GM12878 (cell line): ENCODE data around the gene CLEC19A. TPM values are rescaled to one million over a fixed set of nuclear protein-coding genes. Genes with fewer than 3 reads are reported as not detected.

Experiments used
- ATAC-seq: fragments of 200-7000 bp; cut with Tn5 transposase; 3 replicates; pipeline ENCODE4 v1.9.1; 2020; ENCODE audit warnings: mild to moderate bottlenecking, moderate library complexity
- BruUV-seq: library from RNA; stranded (reverse); fragments of 400-500 nt; replicated peaks from 2 replicates; lab custom pipeline; 2021; lab: Mats Ljungman, UMichigan
- CTCF ChIA-PET: fragments of 300-600 bp; sonication (Branson Sonifier 250); formaldehyde crosslinking; extraction: SDS; loops from one replicate; lab custom pipeline; 2021; ENCODE audit warnings: inconsistent platforms; lab: Yijun Ruan, JAX
- POLR2A ChIA-PET: fragments of 350-600 bp; formaldehyde crosslinking; extraction: SDS; loops from one replicate; lab custom pipeline; 2021; ENCODE audit warnings: inconsistent platforms; lab: Charles Lee
- RAD21 ChIA-PET: fragments of 300-600 bp; sonication (Branson Sonifier 250); formaldehyde crosslinking; loops from one replicate; lab custom pipeline; 2023; ENCODE audit warnings: antibody characterized with exemption; ENCODE audit not compliant: unreplicated experiment; lab: Charles Lee
- SMC1A ChIA-PET: fragments of 300-600 bp; sonication (Branson Sonifier 250); formaldehyde crosslinking; loops from one replicate; lab custom pipeline; 2023; ENCODE audit not compliant: unreplicated experiment, uncharacterized antibody; lab: Charles Lee
- DNase-seq: peaks from one replicate; pipeline ENCODE4 v3.0.0-alpha.2; 2011; ENCODE audit warnings: low read depth, low spot score
- FAIRE-seq: peaks from 3 replicates; lab custom pipeline; 2011; peaks lifted over from hg19 to GRCh38; lab: Jason Lieb, UNC
- H2AFZ ChIP-seq: 2 replicates; pipeline ENCODE4 v1.6.0; 2011; ENCODE audit warnings: low read depth, low read length, control low read depth; ENCODE audit not compliant: control insufficient read depth
- H3K27ac ChIP-seq: 2 replicates; pipeline ENCODE4 v1.5.1; 2011; ENCODE audit warnings: control low read depth; ENCODE audit not compliant: control insufficient read depth, insufficient read depth
- H3K27me3 ChIP-seq, 2 experiments: replicated peaks in 1 of 2; 2 replicates each; pipeline versions ENCODE4 v1.6.0 to v1.6.1; 2011; ENCODE audit warnings: low read length in 1 of 2; ENCODE audit not compliant: control insufficient read depth in 2 of 2, insufficient read depth in 2 of 2
- H3K36me3 ChIP-seq, 2 experiments: 2 replicates each; pipeline ENCODE4 v1.5.1; 2011; ENCODE audit warnings: low read length in 1 of 2; ENCODE audit not compliant: control insufficient read depth in 2 of 2, insufficient read depth in 2 of 2
- H3K4me1 ChIP-seq: 2 replicates; pipeline ENCODE4 v1.6.1; 2011; ENCODE audit warnings: mild to moderate bottlenecking, low read length, moderate library complexity, mixed read lengths; ENCODE audit not compliant: control insufficient read depth, insufficient read depth
- H3K4me2 ChIP-seq: 2 replicates; pipeline ENCODE4 v1.6.0; 2011; ENCODE audit warnings: control low read depth; ENCODE audit not compliant: control insufficient read depth, insufficient read depth
- H3K4me3 ChIP-seq: fragments of 200-600 bp; sonication (generic); 2 replicates; pipeline ENCODE4 v1.5.1; 2016
- H3K79me2 ChIP-seq: 2 replicates; pipeline ENCODE4 v1.6.0; 2011; ENCODE audit warnings: low read length; ENCODE audit not compliant: control insufficient read depth, insufficient read depth
- H3K9ac ChIP-seq: 2 replicates; pipeline ENCODE4 v1.8.0; 2011; ENCODE audit warnings: low read length, control low read depth, mixed read lengths; ENCODE audit not compliant: control insufficient read depth, insufficient read depth
- H3K9me3 ChIP-seq: replicated peaks from 3 replicates; pipeline ENCODE4 v1.5.1; 2011; ENCODE audit warnings: mild to moderate bottlenecking, low read length; ENCODE audit not compliant: control insufficient read depth, insufficient read depth
- H4K20me1 ChIP-seq: 2 replicates; pipeline ENCODE4 v1.6.0; 2011; ENCODE audit not compliant: control insufficient read depth, insufficient read depth
- MXI1 ChIP-seq: fragments of 150-350 bp; IDR thresholded peaks from 2 replicates; pipeline ENCODE4 v1.6.1; 2011; ENCODE audit warnings: low read depth, mild to moderate bottlenecking, inconsistent platforms, low read length, improper control_type of control experiment
- NRF1 ChIP-seq: conservative IDR thresholded peaks from 2 replicates; pipeline ENCODE4 v1.6.1; 2011; ENCODE audit warnings: mild to moderate bottlenecking, low read depth, low read length, improper control_type of control experiment
- YBX1 ChIP-seq: fragments of 450-650 bp; IDR thresholded peaks from 2 replicates; pipeline ENCODE4 v1.6.1; 2016; ENCODE audit warnings: antibody characterized with exemption
- ZNF622 ChIP-seq: fragments of 450-650 bp; IDR thresholded peaks from 2 replicates; pipeline ENCODE4 v1.6.1; 2017; ENCODE audit warnings: mild to moderate bottlenecking, inconsistent platforms
- ZSCAN29 ChIP-seq: fragments of 450-650 bp; IDR thresholded peaks from 2 replicates; pipeline ENCODE4 v1.6.1; 2017; ENCODE audit warnings: mild to moderate bottlenecking, moderate library complexity
- WGBS: methylation state at CpG from one replicate; pipeline ENCODE4 v1.1.6; 2016; ENCODE audit warnings: low lambda C conversion rate; ENCODE audit not compliant: insufficient replicate concordance, insufficient coverage; ENCODE audit errors: missing lambda C conversion rate; 5-methylcytosine and 5-hydroxymethylcytosine counted together
- in situ Hi-C: fragments of 300-500 bp; cut with MboI; formaldehyde crosslinking; loops from 9 replicates; pipeline ENCODE4 v1.14.3; 2018; ENCODE audit warnings: mixed read lengths
- intact Hi-C: fragments of 100-400 bp; cut with micrococcal nuclease; formaldehyde crosslinking; loops from one replicate; pipeline ENCODE4 v1.14.2; 2022; ENCODE audit not compliant: unreplicated experiment
- polyA plus RNA-seq, 11 experiments: library from polyadenylated mRNA; depleted of rRNA in 4 of 11; unstranded in 6 of 11; stranded (reverse) in 5 of 11; fragments of >200 nt; fragmentation: Nextera tagmentation in 4 of 11; fragmentation: Illumina TruSeq in 1 of 11; extraction: Ambion mirVana in 4 of 11; extraction: Trizol in 1 of 11; gene quantifications; 1 replicate in 1 of 11; 2 replicates in 10 of 11; pipeline versions ENCODE4 v1.2.1 to v1.2.3, GENCODE V29; 2011 to 2016; ENCODE audit warnings: inconsistent platforms in 2 of 11, missing spikeins in 2 of 11, low read depth in 1 of 11
- total RNA-seq, 4 experiments: library from RNA; depleted of rRNA in 3 of 4; stranded (reverse); fragments of >200 nt in 3 of 4; fragmentation: Illumina TruSeq in 1 of 4; extraction: Trizol in 1 of 4; gene quantifications; 2 replicates each; pipeline versions ENCODE4 v1.2.1 to v1.2.3, GENCODE V29; 2013 to 2021
- TF ChIP-seq, protein P1 (sequence below): fragments of 450-650 bp; IDR thresholded peaks from 2 replicates; pipeline ENCODE4 v1.6.1; 2017; ENCODE audit warnings: low read depth, mild to moderate bottlenecking, moderate library complexity

The CLEC19A gene
- total and polyA plus RNA-seq, 10 of the 15 experiments (the other 5 are each of a cell fraction or from before 2014, with no cell fraction given), result 0.03 TPM; not detected in 8

- TF ChIP-seq NRF1 (no peak), ZNF622 (no peak), ZSCAN29 (no peak), MXI1 (no peak), YBX1 (no peak)
- TF ChIP-seq, protein P1, sequence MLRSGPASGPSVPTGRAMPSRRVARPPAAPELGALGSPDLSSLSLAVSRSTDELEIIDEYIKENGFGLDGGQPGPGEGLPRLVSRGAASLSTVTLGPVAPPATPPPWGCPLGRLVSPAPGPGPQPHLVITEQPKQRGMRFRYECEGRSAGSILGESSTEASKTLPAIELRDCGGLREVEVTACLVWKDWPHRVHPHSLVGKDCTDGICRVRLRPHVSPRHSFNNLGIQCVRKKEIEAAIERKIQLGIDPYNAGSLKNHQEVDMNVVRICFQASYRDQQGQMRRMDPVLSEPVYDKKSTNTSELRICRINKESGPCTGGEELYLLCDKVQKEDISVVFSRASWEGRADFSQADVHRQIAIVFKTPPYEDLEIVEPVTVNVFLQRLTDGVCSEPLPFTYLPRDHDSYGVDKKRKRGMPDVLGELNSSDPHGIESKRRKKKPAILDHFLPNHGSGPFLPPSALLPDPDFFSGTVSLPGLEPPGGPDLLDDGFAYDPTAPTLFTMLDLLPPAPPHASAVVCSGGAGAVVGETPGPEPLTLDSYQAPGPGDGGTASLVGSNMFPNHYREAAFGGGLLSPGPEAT, result no peak
- TF ChIP-seq, all 136 proteins: peak for 0
- in situ Hi-C loops, result no loop called here
- FAIRE-seq, result no peak
These were observed 22.9 kb downstream of the CLEC19A start for GRCh38 chr16:19308392-19308791.

More at GRCh38 chr16:19308392-19308791, 22.9 kb downstream of the CLEC19A start:
- H3K79me2 ChIP-seq, result no peaks in the 10 kb centered on the region
- DNase-seq (no peak), ATAC-seq (no peak)
- 0% methylated on average over 1 of the region's 1 CpG for WGBS
- BruUV-seq, result no TSS peak
- ChIA-PET RAD21 (interaction anchor here (0.6 kb wide), 1 partner anchor 223 kb away, joined by 3 read pairs; no protein-coding TSS in a partner anchor), SMC1A (interaction anchor here (0.7 kb wide), 1 partner anchor 46 kb away, joined by 3 read pairs; no protein-coding TSS in a partner anchor), POLR2A (no interaction called here), CTCF (interaction anchor here (0.7 to 0.9 kb wide), 2 partner anchors 129 to 1399 kb away, joined by 3 read pairs; no protein-coding TSS in a partner anchor)
- H3K4me2 ChIP-seq, result no peak overlapping the region
- H2AFZ ChIP-seq, result no peak overlapping the region
- no peaks in the 10 kb centered on the region for H4K20me1 ChIP-seq
- H3K27me3 ChIP-seq, result no peaks in the 10 kb centered on the region
- H3K9ac ChIP-seq, result no peak overlapping the region
- H3K9me3 ChIP-seq, result no peaks in the 10 kb centered on the region
- no peaks in the 10 kb centered on the region for H3K36me3 ChIP-seq
- H3K4me3 ChIP-seq, result no peak overlapping the region
- no peaks in the 10 kb centered on the region for H3K4me1 ChIP-seq
- intact Hi-C loops, result no loop called here
- no peak overlapping the region for H3K27ac ChIP-seq
